Pancreas (tissue), 10 donors: ENCODE results near the gene ATXN1. TPM values are rescaled to one million over a fixed set of nuclear protein-coding genes. Genes with fewer than 3 reads are reported as not detected.

ENCODE experiments used
- ATAC-seq, 4 donors: fragments of 200-7000 bp; cut with Tn5 transposase; one replicate each; pipeline versions ENCODE4 v1.8.0 to v1.9.1; 2020; ENCODE audit warnings: mild to moderate bottlenecking in 4 of 4, moderate library complexity in 4 of 4
- DNase-seq, 6 donors: peaks; one replicate each; pipeline ENCODE4 v3.0.0-alpha.2; 2020
- FAIRE-seq: peaks from 2 replicates; lab custom pipeline; 2012; peaks lifted over from hg19 to GRCh38; lab: Jason Lieb, UNC
- H3K27ac ChIP-seq, 4 donors: fragments of 200-600 bp; sonication (generic); 1 replicate in 3 of 4; 2 replicates in 1 of 4; pipeline versions ENCODE4 v1.5.0 to v1.8.0; 2020
- H3K27me3 ChIP-seq, 4 donors: fragments of 200-600 bp; one replicate each; pipeline ENCODE4 v1.8.0; 2021
- H3K36me3 ChIP-seq, 3 donors: fragments of 200-600 bp; sonication (generic) in 1 of 3; one replicate each; pipeline versions ENCODE4 v1.5.0 to v1.8.0; 2020 to 2021
- H3K4me1 ChIP-seq, 3 donors: fragments of 200-600 bp; one replicate each; pipeline ENCODE4 v1.8.0; 2021
- H3K4me3 ChIP-seq, 4 donors: fragments of 200-600 bp; sonication (generic) in 2 of 4; one replicate each; pipeline versions ENCODE4 v1.5.0 to v1.8.0; 2020 to 2021
- H3K9me3 ChIP-seq, 4 donors: fragments of 200-600 bp; one replicate each; pipeline ENCODE4 v1.8.0; 2021
- CTCF ChIP-seq, 4 donors: fragments of 200-600 bp; sonication (generic) in 3 of 4; IDR thresholded peaks; one replicate each; pipeline versions ENCODE4 v1.5.0 to v1.8.0; 2021; ENCODE audit warnings: antibody characterized with exemption in 4 of 4
- WGBS, 2 donors: extraction: QIAGEN DNeasy Blood & Tissue Kit; methylation state at CpG; one replicate each; pipeline ENCODE4 v1.1.7; 2013; 5-methylcytosine and 5-hydroxymethylcytosine counted together
- intact Hi-C, 3 donors: fragments of 100-400 bp; cut with DNase I; formaldehyde crosslinking; loops; one replicate each; pipeline versions ENCODE4 v1.11.1 to v1.14.2; 2022
- polyA plus RNA-seq, 2 donors: library from polyadenylated mRNA; stranded (reverse); fragments of 200-250 nt; gene quantifications; one replicate each; pipeline ENCODE4 v1.2.3, GENCODE V29; 2013
- total RNA-seq, 6 donors: library from RNA; stranded (reverse); fragmentation: NEBNext Ultra II Directional in 4 of 6; extraction: Animal tissue kit (Norgen Biotek cat#: 25700) in 4 of 6; gene quantifications; one replicate each; pipeline versions ENCODE4 v1.2.1 to v1.2.4, GENCODE V29; 2021 to 2023
- donor health status: healthy with polysubstance abuse.
- donor health status: DM: no; HTN: no; CAD: no; lungs with moderate emphysema.
- donor health status: DM: no; HTN: no; CAD: no.
- donor health status: control.
- donor health status: control.
- donor health status: Bipolar disorder and iron deficiency.
- donor health status: DM: yes; HTN: yes; CAD: no.
- donor health status: DM: no; HTN: no; CAD: no.
- donor health status: DM: no; HTN: no; CAD: no.
- donor health status: DM: yes; HTN: yes; CAD: no.

ATXN1 gene
- total and polyA plus RNA-seq, 8 donors, result 4.9 to 38.6 (median 20.5) TPM

DNA sequence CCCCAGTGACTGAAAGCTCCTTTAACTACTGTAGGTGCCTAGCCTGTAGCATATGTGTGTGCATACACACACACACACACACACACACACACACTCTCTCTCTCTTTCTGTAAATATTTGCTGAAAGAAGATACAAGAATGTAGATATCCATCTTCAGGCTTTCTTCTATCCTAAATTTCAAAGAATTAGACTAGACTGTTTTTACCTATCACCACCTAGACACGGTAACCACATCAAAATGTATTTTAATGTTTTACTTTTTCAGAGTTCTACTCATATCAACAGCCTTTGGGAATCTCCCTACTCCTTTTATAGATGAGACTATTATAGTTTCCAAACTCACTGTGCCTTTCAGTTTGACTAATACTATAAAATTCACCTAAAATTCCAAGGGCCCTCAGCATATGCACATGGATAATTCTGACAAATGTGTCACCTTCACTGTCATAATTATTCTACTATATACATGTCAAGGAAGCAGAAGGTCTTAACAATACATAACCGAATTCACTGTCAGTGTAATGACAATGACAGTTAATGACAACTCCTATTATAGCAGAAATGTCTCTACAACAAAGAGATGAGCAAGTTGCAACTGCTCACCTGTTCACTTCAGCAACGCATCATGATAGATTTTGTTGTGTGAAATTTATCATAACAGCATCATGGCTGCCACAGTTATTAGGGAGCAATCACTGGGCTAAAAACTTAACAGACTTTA lies 286.3 kb downstream of the ATXN1 start:
- Histone ChIP-seq H3K4me3 (no peak overlapping the region), H3K36me3 (no peaks in the 10 kb centered on the region), H3K27ac (no peak overlapping the region), H3K4me1 (peaks cover 6 to 22% (median 21%) of the 10 kb centered on the region in 3 donors), H3K9me3 (no peaks in the 10 kb centered on the region), H3K27me3 (no peaks in the 10 kb centered on the region)
- 97 to 98% methylated on average over 3 of the region's 3 CpGs for WGBS, 2 donors
- no peak for DNase-seq
- FAIRE-seq, result no peak
- ATAC-seq, result no peak
- intact Hi-C loops, result no loop called here
- no peak for TF ChIP-seq CTCF (IDR thresholded peaks at IDR 0.05)

DNA sequence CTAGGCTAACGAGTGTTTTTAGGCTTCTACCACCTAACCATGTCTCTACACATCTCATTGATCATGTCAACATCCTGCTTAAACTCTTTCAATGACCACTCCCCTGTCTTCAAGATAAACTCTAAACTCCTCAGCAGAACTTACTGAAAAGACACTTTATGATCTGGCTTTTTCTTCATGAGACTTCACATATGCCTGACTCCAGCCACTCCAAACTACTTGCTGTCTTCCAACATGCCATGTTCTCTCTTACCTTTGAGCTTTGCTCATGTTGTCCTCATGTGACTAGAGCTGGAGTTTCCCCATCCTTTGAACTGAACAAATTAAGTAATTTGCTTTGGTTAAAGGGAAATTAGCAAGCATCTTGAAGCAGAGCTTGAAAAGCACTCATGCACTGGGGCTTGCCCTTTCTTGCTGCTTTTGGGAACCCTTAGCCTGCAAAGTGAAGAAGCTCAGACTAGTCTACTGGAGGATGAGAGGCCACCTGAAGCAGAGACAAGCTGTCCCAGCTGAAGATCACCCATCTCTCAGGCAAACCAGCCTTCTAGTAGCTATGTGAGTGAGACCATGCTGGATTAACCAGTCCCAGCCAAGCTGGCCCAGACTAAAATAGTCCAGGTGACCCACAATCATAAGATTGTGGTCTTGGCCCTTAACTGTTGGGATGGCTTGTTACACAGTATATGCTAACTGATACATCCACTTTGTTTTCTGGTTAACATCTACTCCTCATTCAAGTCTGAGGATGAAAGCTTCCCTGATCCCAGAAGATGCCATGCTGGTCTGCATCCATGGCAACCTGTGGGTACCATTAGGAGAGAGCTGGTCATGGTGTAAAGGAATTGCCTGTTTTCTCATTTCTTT lies 287.1 kb downstream of the ATXN1 start:
- no peak for TF ChIP-seq CTCF (IDR thresholded peaks at IDR 0.05)
- Histone ChIP-seq H3K9me3 (no peaks in the 10 kb centered on the region), H3K4me3 (no peak overlapping the region), H3K36me3 (no peaks in the 10 kb centered on the region), H3K4me1 (peaks cover 6 to 22% (median 21%) of the 10 kb centered on the region in 3 donors), H3K27ac (no peak overlapping the region), H3K27me3 (no peaks in the 10 kb centered on the region)
- WGBS, 2 donors, result 96 to 100% methylated on average over 1 of the region's 1 CpG
- FAIRE-seq, result no peak
- no peak for DNase-seq
- intact Hi-C loops, result no loop called here
- ATAC-seq, result no peak

- H3K36me3 ChIP-seq, result no peaks in the 10 kb centered on the region
- H3K27ac ChIP-seq, result no peak overlapping the region
- no peaks in the 10 kb centered on the region for H3K27me3 ChIP-seq
- H3K4me3 ChIP-seq, result no peak overlapping the region
- no peak for FAIRE-seq
- no peaks in the 10 kb centered on the region for H3K9me3 ChIP-seq
- no peak for TF ChIP-seq CTCF (IDR thresholded peaks at IDR 0.05)
- intact Hi-C loops, result no loop called here
- ATAC-seq, result no peak
- no peak for DNase-seq
- peaks cover 6 to 22% (median 21%) of the 10 kb centered on the region in 3 donors for H3K4me1 ChIP-seq
- 74 to 84% methylated on average over 10 of the region's 10 CpGs for WGBS, 2 donors
Observed at GRCh38 chr6:16473184-16473907, 287.9 kb downstream of the ATXN1 start.

- intact Hi-C loops, result no loop called here
- no peak overlapping the region for H3K27ac ChIP-seq
- H3K36me3 ChIP-seq, result no peaks in the 10 kb centered on the region
- DNase-seq (no peak), FAIRE-seq (no peak), ATAC-seq (peak; percentile 47 to 82 (median 67))
- H3K4me3 ChIP-seq, result no peak overlapping the region
- no peaks in the 10 kb centered on the region for H3K9me3 ChIP-seq
- H3K4me1 ChIP-seq, result peaks cover 6 to 22% (median 21%) of the 10 kb centered on the region in 3 donors
- WGBS, 2 donors, result 18 to 20% methylated on average over 3 of the region's 3 CpGs
- no peaks in the 10 kb centered on the region for H3K27me3 ChIP-seq
- no peak for TF ChIP-seq CTCF (IDR thresholded peaks at IDR 0.05)
Observed at GRCh38 chr6:16472349-16473069, 288.8 kb downstream of the ATXN1 start.
